A673 (cell line): ENCODE data around the gene SMARCAL1. TPM values are rescaled to one million over a fixed set of nuclear protein-coding genes. Genes with fewer than 3 reads are reported as not detected.

ENCODE experiments used
- BruUV-seq: library from RNA; stranded (reverse); fragments of 400-500 nt; replicated peaks from 2 replicates; lab custom pipeline; 2021; lab: Mats Ljungman, UMichigan
- CTCF ChIA-PET: fragments of 300-600 bp; sonication (Branson Sonifier 250); formaldehyde crosslinking; loops from one replicate; lab custom pipeline; 2022; ENCODE audit warnings: antibody characterized with exemption; lab: Charles Lee
- POLR2A ChIA-PET: fragments of 300-600 bp; sonication (Branson Sonifier 250); formaldehyde crosslinking; loops from one replicate; lab custom pipeline; 2022; ENCODE audit warnings: antibody characterized with exemption; ENCODE audit not compliant: low non-redundant PET; lab: Charles Lee
- DNase-seq: peaks from one replicate; pipeline ENCODE4 v3.0.0-alpha.2; 2015; ENCODE audit warnings: low spot score
- H3K27ac ChIP-seq: fragments of 200-600 bp; sonication (generic); 2 replicates; pipeline ENCODE4 v1.5.1; 2016; ENCODE audit warnings: mixed run types, low read depth, mild to moderate bottlenecking, mixed read lengths, antibody characterized with exemption, low read length; ENCODE audit not compliant: poor library complexity, severe bottlenecking
- H3K27me3 ChIP-seq: fragments of 200-600 bp; sonication (generic); replicated peaks from 2 replicates; pipeline ENCODE4 v1.6.1; 2017; ENCODE audit warnings: mixed run types, low read depth, mild to moderate bottlenecking, mixed read lengths, antibody characterized with exemption, low read length; ENCODE audit not compliant: insufficient read depth, poor library complexity
- H3K36me3 ChIP-seq: fragments of 200-600 bp; sonication (generic); 2 replicates; pipeline ENCODE4 v1.6.1; 2016; ENCODE audit warnings: mixed run types, mild to moderate bottlenecking, mixed read lengths, antibody characterized with exemption, low read length; ENCODE audit not compliant: insufficient read depth, poor library complexity, severe bottlenecking
- H3K4me1 ChIP-seq: fragments of 200-600 bp; sonication (generic); 2 replicates; pipeline ENCODE4 v1.6.1; 2017; ENCODE audit warnings: mixed run types, mild to moderate bottlenecking, mixed read lengths, antibody characterized with exemption, low read length; ENCODE audit not compliant: insufficient read depth, poor library complexity, severe bottlenecking
- H3K4me3 ChIP-seq: fragments of 200-600 bp; sonication (generic); 2 replicates; pipeline ENCODE4 v1.5.1; 2016; ENCODE audit warnings: low read depth, mixed run types, mild to moderate bottlenecking, mixed read lengths, low read length; ENCODE audit not compliant: poor library complexity, severe bottlenecking
- H3K9me3 ChIP-seq: fragments of 200-600 bp; sonication (generic); 2 replicates; pipeline ENCODE4 v1.6.1; 2016; ENCODE audit warnings: mixed run types, low read depth, mild to moderate bottlenecking, mixed read lengths, antibody characterized with exemption, low read length; ENCODE audit not compliant: poor library complexity, severe bottlenecking
- CTCF ChIP-seq: fragments of 300-800, 200-600 bp; sonication (generic); conservative IDR thresholded peaks from 2 replicates; pipeline ENCODE4 v1.5.1; 2017; ENCODE audit warnings: low read depth, mild to moderate bottlenecking, antibody characterized with exemption, low read length, moderate library complexity, mixed read lengths
- EZH2 ChIP-seq: fragments of 200-600 bp; sonication (generic); IDR thresholded peaks from 2 replicates; pipeline ENCODE4 v1.6.1; 2017; ENCODE audit warnings: borderline replicate concordance, low read depth, mild to moderate bottlenecking, mixed read lengths, antibody characterized with exemption, low read length; ENCODE audit not compliant: poor library complexity, severe bottlenecking
- intact Hi-C: fragments of 100-400 bp; cut with micrococcal nuclease; formaldehyde crosslinking; loops from one replicate; pipeline ENCODE4 v1.10.0; 2022; ENCODE audit not compliant: unreplicated experiment
- total RNA-seq: library from RNA; stranded (reverse); gene quantifications from 2 replicates; pipeline ENCODE4 v1.2.3, GENCODE V29; 2021

SMARCAL1 gene
- total RNA-seq, 1 experiment from 2014 or later: 20.7 TPM

- no peak for DNase-seq
- intact Hi-C loops: no loop called here
These were observed 4.5 kb downstream of the SMARCAL1 start for GRCh38 chr2:216416571-216417307.

GRCh38 chr2:216418981-216419380 lies 6.7 kb downstream of the SMARCAL1 start:
- CTCF ChIA-PET: no interaction called here
- Histone ChIP-seq H3K36me3 (no peaks in the 10 kb centered on the region), H3K27me3 (no peaks in the 10 kb centered on the region), H3K27ac (no peak overlapping the region), H3K9me3 (no peaks in the 10 kb centered on the region), H3K4me1 (no peaks in the 10 kb centered on the region), H3K4me3 (no peak overlapping the region)
- intact Hi-C loops: no loop called here
- DNase-seq: no peak
- TF ChIP-seq CTCF (no peak), EZH2 (no peak)
- POLR2A ChIA-PET: interaction anchor here (0.6 kb wide), 1 partner anchor 30 kb away, joined by 5 read pairs; no protein-coding TSS in a partner anchor
- BruUV-seq: no TSS peak

More at GRCh38 chr2:216416571-216417307, 4.5 kb downstream of the SMARCAL1 start:
- no peaks in the 10 kb centered on the region for H3K36me3 ChIP-seq
- no peaks in the 10 kb centered on the region for H3K4me1 ChIP-seq
- POLR2A ChIA-PET: no interaction called here
- BruUV-seq: no TSS peak
- no peak overlapping the region for H3K4me3 ChIP-seq
- no peaks in the 10 kb centered on the region for H3K9me3 ChIP-seq
- H3K27ac ChIP-seq: no peak overlapping the region
- TF ChIP-seq CTCF (no peak), EZH2 (no peak)
- no peaks in the 10 kb centered on the region for H3K27me3 ChIP-seq
- CTCF ChIA-PET: no interaction called here

- H3K4me3 ChIP-seq: no peak overlapping the region
- POLR2A ChIA-PET: no interaction called here
- no peak overlapping the region for H3K27ac ChIP-seq
- H3K9me3 ChIP-seq: no peaks in the 10 kb centered on the region
- TF ChIP-seq EZH2 (no peak), CTCF (no peak)
- no peaks in the 10 kb centered on the region for H3K36me3 ChIP-seq
- no peaks in the 10 kb centered on the region for H3K4me1 ChIP-seq
- no peaks in the 10 kb centered on the region for H3K27me3 ChIP-seq
- DNase-seq: no peak
- intact Hi-C loops: no loop called here
- CTCF ChIA-PET: no interaction called here
- BruUV-seq: no TSS peak
These were observed 8.2 kb downstream of the SMARCAL1 start for GRCh38 chr2:216420367-216421101.
